ENCODE measurements around the gene CDAN1.

CDAN1 gene

DNA sequence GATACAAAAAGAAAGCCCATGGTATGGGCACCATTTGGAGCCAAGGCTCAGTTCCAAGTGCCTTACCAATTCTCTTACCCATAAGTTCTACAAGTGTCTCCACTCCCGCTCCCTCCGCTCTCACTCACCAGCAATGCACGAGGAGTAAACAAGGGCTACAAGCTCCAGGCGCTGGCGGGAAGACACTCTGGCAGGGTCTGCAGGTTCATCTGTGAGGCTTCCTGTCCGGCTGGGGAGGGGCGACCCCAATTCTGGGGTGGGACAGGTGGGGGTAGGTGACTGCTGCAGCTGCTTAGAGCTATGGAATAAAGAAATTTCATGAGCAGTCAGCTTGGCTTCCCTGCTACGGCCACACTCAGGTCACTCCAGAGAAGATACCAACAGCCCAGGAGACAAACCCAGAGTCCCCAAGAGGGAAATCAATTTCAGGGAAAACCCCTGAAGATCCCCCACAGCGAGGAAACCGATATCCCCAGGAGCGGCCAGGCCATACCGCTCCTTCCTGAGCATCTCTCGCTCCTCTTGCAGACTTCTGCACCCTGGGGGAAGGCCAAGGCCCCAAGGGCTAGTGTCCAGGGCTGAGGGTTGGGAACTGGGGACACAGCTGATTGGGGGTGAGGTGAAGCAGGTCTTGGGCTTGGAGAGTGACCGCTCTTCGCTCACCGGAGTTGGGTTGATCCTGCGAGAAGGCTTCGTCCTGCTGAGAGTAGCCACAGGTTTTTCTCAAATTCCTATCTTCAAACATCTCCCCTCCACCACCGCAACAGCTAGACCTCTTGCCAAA is 1.4 kb downstream of the CDAN1 start:
- DNase-seq (ENCODE audit: low read depth in 2 of 2) = no peak

DNA sequence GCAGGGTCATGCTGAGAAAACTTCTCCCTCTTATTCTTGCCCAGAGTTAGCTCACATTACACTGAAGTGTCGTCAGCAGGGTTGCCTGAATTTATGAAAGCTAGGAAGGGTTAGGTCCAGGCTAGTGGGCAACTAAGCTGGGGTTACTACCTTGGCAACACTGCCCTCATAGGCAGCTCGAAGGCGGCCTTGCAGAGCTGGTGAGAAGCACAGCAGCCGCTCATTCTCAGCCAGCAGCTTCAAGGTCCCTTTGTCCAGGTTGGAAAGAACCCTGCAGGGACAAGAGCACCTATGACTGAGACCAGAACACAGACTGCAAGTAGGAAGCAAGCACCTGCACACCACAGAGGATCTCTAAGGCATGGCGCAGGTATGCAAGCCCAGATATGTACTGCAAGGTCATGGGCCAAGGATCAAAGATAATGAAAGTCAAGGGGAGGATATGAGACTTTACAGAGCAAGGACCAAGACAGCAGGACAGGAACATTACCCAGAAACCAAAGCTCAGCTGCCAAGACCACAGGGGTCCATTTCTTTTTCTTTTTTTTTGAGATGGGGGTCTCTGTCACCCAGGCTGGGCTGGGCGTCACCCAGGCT is 2.8 kb downstream of the CDAN1 start:
- no peak for DNase-seq (ENCODE audit: low read depth in 2 of 2)

DNA sequence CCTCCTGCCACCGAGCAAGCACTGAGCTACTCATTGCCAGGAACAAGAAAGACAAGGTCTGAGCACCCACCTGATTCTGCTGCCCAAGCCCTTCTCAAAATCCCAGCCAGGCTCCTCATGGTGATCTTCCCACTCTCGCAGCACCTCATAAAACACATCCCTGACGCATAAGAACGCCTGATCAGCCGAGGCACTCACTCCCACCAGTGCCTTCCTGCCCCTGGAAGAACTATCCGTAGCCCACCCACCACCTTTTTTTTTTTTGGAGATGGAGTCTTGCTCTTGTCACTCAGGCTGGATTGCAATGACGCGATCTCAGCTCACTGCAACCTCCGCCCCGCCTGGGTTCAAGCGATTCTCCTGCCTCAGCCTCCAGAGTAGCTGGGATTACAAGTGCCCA is 3.9 kb downstream of the CDAN1 start:
- no peak for DNase-seq (ENCODE audit: low read depth in 2 of 2)

DNA sequence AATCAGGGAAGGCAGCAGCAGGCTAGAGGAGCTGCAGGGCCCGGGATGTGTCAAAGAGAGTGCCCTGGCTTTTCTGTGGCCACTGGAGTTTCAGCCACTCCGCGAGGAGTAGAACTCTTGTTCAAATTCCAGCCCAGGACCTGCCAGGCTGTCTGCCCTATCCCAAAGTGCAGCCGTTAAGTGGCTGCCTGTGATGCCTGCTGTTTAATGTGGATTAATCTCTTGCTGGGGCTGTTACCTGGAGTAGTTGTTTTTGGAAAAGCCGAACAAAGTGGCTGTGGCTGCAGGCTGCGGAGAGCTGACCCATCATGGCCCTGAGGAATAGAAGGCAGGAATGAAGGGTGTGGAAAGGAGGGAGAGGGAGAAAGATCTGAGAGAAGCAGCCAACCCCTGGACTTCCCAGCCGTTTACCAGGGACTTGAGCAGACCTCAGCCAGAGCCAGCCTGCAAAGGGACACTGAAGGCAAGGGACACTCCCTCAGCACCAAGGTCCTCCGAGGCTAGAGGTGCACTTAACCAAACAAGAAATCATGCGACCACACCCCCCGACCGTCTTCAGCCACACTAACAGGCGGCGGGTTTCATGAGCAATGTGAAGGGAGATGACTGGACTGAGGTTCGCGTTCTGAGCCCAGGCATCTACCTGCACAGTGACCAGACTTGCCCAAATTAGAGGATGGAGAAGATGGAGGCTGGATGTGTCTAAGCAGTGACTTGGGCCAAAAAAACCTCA is 4.7 kb downstream of the CDAN1 start:
- no peak for DNase-seq (ENCODE audit: low read depth in 2 of 2)

DNA sequence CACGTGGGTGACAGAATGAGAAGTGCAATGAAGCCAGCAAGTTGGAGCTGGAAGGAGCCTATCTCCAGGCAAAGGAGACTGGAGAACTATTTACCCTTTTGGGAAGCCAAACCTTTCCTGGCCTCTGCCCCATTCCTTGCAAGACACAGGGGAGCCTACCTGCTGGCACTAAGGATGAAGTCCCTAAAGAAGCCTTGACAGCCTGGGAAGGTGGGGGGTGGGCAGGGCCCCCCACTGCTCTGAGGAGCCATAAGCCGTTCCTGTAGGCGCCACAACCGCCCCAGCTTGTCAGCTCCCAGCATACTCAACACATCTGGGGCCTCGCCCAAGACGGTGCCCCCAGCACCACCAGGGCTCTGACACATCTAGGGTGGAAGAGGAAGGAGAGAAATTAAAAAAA is 5.5 kb downstream of the CDAN1 start:
- no peak for DNase-seq (ENCODE audit: low read depth in 2 of 2)

DNA sequence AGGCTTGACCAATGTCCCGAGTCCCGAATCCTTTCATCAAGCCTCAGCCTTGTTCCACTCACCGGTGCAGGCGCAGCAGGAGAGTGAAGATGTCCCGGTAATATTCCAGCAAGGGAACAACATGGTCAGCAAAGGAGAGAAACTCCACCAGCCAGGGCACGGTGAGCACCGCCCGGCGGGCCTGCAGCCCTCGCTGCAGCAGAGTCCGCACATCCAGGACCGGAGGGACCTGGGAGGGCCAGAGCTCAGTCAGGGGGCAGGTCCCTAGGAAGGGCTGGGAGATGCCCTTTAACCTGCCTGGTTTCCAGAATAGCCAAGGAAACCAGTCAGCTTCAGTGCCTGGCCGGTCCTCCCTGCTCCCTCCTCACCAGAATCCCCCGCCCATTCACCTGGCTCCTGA is 6.4 kb downstream of the CDAN1 start:
- no peak for DNase-seq (ENCODE audit: low read depth in 2 of 2)

DNA sequence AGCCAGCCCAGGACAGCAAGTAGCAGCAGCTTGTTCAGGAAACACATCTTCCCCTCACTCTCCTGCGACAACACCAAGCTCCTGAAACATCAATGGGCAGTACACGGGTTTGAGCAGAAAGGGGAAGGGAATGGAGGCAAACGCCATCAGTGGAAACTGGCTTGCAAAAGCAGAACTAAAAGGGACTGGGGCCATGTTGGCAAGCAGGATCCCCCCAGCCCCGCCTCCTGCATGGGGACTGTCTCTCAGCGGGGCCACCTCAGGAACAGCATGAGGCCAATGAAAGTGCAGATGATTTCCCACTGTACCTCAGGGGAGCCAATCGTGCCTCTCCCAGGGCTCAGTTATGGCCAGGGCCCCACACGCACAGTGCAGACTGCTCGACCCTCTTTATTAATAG is 6.8 kb downstream of the CDAN1 start:
- no peak for DNase-seq (ENCODE audit: low read depth in 2 of 2)

DNA sequence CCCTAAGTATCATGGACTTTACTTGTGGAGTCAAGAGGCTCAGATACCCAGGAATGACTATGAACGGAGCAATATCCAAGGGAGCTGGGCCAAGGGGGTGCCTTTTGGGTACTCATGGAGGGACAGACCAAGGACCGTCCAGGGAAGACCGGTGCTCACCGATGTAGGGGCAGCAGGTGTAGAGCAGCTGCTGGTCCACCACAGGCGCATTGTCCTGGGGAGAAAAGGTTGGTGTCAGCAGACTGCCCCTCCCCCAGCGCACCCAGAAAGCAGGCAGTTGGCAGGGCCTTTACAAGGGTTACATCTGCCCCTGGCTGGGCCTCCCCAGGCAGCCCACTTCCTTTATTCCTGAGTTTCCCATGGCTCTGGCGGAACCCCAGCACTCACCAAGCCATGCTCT is 7.5 kb downstream of the CDAN1 start:
- no peak for DNase-seq (ENCODE audit: low read depth in 2 of 2)

DNA sequence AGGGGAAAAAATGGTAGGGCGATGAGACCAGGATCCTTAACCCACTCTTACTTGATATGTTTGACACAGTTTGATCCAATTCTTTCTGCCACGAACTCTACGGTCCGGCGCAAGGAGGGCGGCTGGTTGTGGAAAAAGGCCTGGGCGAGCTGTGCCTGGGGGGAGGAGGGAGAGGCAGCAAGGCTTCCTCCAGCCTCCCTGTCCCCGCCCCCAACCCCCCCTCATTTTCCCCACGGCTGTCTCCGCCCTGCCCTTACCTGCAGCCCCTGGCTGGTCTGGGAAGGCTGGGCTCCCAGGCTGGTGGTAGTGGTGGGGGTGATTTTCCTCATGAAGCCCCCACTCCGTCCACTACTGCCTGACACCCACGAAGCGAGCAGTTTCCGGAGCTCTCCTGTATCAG is 8.0 kb downstream of the CDAN1 start:
- no peak for DNase-seq (ENCODE audit: low read depth in 2 of 2)

DNA sequence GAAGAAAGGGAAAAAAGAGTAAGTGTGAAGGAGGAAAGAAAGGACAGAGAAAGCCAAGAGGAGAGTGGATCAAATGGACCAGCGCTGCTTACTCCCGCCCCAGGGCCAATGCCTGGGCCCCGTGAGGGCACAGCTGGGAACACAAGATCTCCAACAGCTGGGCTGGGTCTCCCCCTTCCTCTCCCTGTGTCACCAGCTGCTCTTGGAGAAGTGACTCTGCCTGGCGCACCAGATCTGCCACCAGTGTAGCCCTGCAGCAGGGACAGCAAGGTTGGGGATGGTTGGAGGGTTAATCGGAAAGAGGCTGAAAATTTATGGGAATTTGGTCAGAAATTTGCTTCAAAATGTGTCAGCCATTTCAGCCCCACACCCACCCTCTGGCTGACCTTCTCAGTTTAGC is 8.4 kb downstream of the CDAN1 start:
- no peak for DNase-seq (ENCODE audit: low read depth in 2 of 2)

DNA sequence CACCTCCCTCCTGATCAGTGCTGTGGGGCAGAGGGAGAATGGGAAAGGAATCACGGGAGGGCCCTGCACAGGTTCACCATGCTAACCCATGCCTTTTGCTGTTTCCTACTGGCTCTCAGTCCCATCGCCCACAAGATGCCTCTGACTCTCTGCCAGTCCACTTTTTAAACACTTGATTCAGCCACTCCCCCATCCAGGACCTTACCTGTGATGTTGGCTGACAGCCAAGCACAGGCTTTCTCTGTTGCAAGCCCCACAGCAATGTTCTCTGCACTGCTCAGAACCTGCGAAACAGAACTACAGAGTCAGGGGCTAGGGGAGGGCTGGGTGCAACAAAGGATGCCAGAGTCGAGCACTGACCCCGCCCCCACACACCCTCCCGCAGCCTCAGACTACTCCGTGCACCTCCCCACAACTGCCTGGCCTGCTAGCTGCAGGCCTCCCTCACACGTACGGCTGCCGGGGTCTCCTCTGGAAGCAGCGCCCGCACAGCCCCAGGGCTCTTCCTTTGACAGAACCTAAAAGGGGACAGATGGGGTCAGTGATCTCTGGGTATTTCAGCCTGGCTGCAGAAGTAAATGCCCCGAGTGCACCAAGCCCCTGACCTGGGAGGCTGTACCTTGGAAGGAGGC is 9.1 kb downstream of the CDAN1 start:
- DNase-seq (ENCODE audit: low read depth in 2 of 2) = no peak

DNA sequence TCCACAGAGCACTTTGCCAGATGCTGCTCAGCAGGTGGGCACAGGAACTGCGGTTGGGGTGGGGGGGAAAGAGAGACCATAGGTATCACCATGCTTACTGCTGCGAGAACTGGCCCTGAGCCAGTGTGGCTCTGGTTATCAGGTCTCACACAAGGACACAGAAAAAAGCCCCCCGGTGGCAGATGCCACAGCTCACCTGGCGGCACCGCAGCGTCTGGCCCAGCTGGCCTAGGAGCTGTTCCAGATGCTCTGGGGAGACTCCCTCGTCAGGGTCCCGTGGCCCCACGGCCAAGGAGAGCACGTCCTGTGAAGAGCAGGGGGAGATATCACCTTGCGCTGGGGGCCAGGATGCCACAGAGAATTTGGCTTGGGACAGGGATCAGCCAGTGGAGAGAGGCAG is 10.8 kb downstream of the CDAN1 start:
- DNase-seq (ENCODE audit: low read depth in 2 of 2) = no peak

DNA sequence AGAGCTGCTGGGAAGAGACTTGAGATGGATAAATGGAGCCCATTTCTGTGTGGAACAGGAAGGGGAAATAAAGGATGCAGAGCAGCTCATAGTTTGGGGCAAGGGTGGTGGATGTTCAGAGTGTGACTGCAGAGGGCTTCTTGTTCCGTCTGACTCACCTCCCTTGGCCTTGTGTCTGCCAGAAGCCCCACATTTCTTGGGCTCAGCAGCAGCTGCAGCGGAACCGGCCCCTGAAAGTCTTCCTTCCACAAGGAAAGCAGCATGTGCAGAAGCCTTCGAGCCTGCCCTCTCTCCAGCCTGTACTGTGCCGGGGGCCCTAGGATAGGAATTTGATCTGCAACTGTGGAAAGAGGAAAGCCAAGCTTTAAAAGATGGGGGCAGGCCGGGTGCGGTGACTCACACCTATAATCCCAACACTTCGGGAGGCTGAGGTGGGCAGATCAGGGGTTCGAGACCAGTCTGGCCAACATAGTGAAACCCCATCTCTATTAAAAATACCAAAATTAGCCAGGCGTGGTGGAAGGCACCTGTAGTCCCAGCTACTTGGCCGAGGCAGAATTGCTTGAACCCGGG is 11.5 kb downstream of the CDAN1 start:
- no peak for DNase-seq (ENCODE audit: low read depth in 2 of 2)

DNA sequence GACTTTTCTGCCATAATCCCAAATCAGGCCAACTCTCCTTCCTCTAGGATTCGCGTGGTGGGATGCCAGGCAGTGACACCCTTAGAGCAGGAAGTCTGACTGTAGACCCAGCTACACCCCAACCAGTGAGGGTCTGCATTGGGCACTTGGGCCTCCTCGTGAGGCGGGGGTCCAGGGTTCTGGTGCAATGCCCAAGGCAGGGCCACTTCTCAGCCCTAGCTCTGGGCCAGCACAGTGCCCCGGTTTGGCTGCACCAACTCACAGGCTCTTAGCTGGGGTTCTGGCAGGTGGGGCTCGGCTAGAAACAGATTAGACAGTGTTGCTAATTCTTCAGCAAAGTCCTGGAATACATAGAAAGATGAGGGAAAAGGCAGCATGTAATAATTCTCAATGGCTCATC is 12.7 kb downstream of the CDAN1 start:
- DNase-seq (ENCODE audit: low read depth in 2 of 2) = no peak

DNA sequence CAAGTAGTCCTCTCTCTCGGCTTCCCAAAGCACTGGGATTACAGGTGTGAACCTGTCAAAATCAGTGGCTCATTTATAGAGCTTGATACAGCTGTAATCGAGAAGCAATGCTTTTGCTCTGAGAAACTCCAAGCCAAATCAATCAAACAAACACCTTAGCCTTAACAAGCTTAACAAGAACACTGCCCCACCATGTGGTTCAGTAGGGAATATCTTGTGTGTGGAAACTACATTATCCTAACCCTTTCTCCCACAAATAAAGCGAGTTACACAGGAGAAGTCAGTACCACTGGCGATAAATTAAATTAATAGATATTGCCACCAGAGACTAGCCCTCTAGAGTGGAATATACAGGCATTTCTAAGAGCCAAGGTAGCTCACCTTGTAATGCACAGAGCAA is 13.9 kb downstream of the CDAN1 start:
- no peak for DNase-seq (ENCODE audit: low read depth in 2 of 2)

DNA sequence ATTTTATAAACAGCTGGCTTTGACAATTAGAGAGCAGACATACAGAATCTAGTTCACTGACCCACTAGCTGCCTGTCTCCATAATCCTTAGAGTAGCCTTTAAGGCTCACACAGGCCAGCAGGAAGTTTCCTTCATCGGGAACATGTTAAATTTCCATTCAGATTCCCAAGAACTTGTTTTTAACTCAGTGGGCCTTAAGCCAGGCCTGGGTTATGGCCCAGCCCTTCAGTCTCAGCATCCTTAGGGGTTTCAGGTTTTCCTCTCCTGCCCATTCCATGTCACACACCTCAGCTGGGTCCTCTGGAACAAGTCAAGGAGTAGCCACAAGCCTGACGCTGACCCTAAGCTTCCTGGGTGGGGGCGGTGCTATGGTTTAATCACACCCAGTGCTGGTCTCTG is 15.0 kb downstream of the CDAN1 start:
- DNase-seq (ENCODE audit: low read depth in 2 of 2) = no peak

DNA sequence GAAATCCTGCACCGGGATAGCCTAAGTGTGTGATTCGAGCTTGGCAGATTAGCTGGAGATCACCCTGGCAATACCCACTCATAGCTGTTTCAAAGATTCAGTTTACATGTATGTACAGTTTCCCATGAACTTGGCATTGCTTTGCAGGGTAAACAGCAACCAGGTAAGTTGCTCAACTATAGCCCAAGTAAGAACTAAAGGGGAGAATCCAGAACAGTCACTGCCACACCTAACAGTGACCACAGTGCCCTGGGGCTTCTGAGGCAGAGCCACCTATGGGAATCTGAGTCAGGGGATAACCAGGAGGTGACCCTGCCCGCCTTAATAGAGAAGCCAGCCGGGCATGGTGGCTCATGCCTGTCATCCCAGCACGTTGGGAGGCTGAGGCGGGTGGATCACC is 15.9 kb downstream of the CDAN1 start:
- DNase-seq (ENCODE audit: low read depth in 2 of 2) = no peak

DNA sequence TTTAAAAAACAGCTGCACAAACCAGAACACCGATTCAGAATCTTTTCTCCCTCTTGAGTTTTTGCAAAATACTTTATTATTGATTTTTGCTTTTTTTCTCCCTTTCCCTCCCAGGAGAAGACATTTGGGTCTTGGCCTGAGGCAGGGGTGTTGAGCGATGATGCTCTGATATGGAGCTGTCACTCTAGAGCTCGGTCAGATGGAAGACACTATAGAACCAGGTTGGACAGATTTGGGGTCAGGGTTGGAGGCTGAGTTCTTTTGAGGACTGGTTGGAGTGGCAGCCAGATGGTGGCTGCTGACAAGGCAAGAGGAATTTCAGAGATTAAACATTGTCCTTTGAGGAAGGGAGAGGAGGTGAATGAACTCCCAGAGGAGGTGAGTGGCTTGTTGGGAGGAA is 16.9 kb downstream of the CDAN1 start:
- no peak for DNase-seq (ENCODE audit: low read depth in 2 of 2)

DNA sequence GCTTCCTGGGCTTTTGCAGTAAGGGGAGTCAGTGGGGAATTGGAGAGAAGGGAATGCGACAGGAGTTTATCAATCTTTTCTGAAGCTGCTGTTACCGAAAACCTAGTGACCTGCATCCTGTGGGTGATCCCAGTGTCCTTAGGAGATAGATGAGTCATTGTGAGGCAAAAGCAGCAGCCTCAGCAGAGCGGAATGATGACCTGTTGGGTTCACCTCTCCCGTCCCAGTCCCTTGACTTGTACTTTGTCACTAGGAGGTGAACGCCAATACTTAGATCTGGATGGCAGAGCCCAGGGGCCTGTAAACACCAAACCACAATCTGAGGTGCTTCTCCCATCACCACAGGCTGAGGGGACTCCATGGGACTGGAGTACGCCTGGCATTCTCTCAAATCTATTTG is 17.9 kb downstream of the CDAN1 start:
- no peak for DNase-seq (ENCODE audit: low read depth in 2 of 2)

DNA sequence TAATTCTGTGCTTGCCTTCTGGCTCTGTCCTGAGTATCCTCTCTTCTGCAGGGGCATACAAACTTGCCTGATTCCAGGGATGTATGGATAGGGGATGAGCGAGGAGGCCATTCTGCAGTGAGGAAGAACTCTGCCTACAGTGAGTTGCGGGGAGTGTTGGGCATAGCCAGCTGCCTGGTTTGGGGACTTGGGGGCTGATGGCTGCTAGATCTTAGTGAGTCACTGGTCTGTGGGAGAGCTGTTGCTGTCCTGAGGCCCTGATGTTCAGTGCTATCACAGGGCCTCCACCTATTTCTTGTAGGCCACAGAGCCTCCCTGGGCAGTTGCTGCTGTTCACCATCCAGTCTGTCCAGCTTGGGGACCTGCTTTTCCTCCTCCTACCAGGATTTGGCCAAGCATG is 20.3 kb downstream of the CDAN1 start:
- DNase-seq (ENCODE audit: low read depth in 2 of 2) = no peak

DNA sequence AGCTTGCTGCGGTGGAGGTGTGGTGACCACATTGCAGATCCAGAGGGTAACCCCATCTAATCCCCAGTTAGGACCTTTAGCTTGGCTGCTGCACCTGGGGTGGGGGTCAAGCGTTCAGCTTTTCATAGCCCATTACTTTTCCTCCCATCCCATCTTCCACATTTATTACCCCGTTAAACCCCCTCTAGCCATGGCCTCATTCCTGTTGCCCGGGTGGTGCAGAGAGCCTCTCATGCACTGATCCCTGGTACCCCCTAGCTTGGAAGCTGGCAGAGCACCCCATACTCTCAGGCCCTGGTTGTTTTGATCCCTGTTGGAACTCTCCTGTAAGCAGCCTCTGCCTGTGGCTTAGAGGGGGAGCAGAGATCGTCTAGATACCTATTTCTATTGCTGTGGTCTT is 20.8 kb downstream of the CDAN1 start:
- no peak for DNase-seq (ENCODE audit: low read depth in 2 of 2)

DNA sequence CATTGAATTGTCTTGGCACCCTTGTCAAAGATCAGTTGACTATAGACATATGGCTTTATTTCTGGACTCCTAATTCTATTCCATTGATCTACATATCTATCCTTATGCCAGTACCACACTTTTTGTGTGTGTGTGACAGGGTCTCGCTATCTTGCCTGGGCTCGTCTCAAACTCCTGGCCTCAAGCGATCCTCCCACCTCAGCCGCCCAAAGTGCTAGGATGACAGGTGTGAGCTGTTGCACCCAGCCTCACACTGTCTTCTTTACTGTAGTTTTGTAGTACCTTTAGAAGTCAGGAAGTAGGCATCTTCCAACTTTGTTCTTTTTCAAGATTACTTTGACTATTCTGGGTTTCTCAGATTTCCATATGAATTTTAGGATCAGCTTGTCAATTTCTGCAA is 24.3 kb downstream of the CDAN1 start:
- no peak for DNase-seq (ENCODE audit: low read depth in 2 of 2)
